AG09319 (cell line): ENCODE data around the gene EPB41L2.

ENCODE experiments used
- DNase-seq: peaks from one replicate; pipeline ENCODE4 v3.0.0-alpha.2; 2010; ENCODE audit warnings: low read depth; ENCODE audit errors: extremely low read depth
- CTCF ChIP-seq: IDR thresholded peaks from 2 replicates; pipeline ENCODE4 v1.5.1; 2011; ENCODE audit warnings: low read depth, mild to moderate bottlenecking, inconsistent platforms, low read length, moderate library complexity

The EPB41L2 gene

GRCh38 chr6:131052181-131052580, 10.9 kb downstream of the EPB41L2 start:
- no peak for DNase-seq
- TF ChIP-seq CTCF, result no peak

- DNase-seq, result no peak
- no peak for TF ChIP-seq CTCF
Observed at GRCh38 chr6:131051341-131051740, 11.7 kb downstream of the EPB41L2 start.

DNA sequence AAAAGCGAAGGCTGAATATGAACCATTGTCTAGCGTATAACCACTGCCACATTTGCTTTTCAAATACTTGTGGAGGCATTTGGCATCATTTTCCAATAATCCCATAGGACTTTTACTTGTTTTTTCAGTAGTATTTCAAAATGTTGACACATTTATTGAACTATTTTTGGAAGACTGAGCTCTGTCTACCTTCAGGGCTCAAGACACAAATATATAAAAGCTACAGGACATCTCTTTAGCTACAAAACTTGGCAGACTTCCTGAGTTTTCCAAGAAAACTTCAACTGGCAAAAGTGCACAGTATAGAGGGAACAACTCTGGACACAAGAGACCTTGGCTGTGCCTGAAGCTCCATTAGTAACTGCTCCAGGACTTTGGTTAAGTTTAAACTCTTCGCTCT, 13.4 kb downstream of the EPB41L2 start:
- DNase-seq, result no peak
- TF ChIP-seq CTCF, result no peak

DNA sequence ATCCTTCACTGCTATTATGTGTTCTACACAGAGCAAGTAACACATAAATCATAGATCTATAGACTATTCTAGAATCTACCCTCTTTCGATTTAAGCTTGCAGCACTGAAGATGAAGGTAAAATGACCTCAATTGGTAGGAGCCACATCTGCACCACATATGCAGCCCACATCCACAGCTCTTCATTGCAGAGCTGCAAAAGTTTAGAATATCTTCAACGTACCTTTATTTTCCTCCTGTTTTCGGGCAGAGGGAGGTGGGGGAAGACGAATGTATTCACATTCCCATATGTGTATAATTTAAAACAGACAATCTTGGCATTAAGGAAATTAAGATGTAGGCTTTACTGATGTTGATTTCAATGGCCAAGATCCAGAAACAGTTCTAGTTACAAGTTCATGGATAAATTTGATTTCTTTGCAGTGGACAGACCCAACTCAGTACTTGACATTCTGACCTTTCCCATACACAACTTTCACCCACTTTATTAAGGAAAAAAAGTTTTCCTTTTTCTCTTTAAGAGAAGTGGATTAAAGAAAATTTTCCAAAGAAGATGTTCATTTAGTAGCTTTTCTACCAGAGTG, 14.0 kb downstream of the EPB41L2 start:
- no peak for DNase-seq
- no peak for TF ChIP-seq CTCF

DNA sequence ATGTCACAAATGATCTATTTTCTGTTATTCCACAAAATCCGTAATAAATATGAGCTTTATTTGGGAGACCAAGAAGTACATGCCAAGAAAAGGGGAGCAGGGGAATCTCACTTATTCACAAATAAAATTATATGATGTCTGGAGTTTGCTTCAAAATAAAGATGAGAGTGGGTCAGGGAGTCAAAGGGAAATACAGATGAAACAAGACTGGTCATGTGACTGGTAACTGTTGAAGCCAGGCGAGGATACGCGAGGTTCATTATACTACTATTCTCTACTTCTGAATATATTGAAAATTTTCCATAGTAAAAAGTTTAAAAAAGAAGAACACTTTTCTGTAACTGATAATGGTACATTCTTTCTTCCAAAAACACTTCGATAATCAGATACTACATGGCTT, 14.6 kb downstream of the EPB41L2 start:
- TF ChIP-seq CTCF, result no peak

GRCh38 chr6:131045139-131045538, 17.9 kb downstream of the EPB41L2 start:
- TF ChIP-seq CTCF, result no peak

More for the DNA sequence above, 14.6 kb downstream of the EPB41L2 start:
- DNase-seq, result no peak

GRCh38 chr6:131043902-131044447, 19.1 kb downstream of the EPB41L2 start:
- DNase-seq, result no peak
- no peak for TF ChIP-seq CTCF

More at GRCh38 chr6:131045139-131045538, 17.9 kb downstream of the EPB41L2 start:
- DNase-seq, result no peak
